NCI-H2029 (cell line): ENCODE results near the gene FIZ1.
"Not testable (repeated sequence)": the region's sequence is repeated elsewhere in the genome, so short reads cannot be mapped to it uniquely, and the experiment has no call there.

Experiments used
- DNase-seq: peaks from one replicate; lab custom pipeline; 2025; lab: John Stamatoyannopoulos, UW

Gene FIZ1

DNA sequence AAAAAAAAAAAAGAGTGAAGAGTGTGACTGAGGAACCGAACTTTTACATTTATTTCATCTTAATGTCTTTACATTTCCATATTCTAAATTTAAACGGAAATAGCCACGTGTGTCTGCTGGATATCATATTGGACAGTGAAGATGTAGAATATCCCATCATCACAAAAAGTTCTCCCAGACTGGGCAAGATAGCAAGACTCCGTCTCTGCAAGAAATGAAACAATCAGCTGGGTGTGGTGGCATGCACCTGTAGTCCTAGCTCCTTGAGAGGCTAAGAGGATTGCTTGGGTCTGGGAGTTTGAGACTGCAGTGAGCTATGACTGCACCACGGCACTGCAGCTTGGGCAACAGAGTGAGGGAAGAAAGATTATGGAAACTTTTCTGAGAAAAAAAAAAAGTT is 22.6 kb downstream of the FIZ1 start:
- DNase-seq = no peak

DNA sequence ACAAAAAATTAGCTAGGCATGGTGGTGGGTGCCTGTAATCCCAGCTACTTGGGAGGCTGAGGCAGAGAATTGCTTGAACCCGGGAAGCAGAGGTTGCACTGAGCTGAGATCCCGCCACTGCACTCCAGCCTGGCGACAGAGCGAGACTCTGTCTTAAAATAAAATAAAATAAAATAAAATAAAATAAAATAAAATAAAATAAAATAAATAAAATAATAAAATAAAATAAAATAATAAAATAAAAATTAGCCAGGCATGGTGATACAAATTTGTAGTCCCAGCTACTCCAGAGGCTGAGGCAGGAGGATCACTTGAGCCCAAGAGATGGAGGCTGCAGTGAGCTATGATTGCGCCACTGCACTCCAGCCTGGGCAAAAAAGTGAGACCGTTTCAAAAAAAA is 25.4 kb downstream of the FIZ1 start:
- DNase-seq = not testable (repeated sequence)

DNA sequence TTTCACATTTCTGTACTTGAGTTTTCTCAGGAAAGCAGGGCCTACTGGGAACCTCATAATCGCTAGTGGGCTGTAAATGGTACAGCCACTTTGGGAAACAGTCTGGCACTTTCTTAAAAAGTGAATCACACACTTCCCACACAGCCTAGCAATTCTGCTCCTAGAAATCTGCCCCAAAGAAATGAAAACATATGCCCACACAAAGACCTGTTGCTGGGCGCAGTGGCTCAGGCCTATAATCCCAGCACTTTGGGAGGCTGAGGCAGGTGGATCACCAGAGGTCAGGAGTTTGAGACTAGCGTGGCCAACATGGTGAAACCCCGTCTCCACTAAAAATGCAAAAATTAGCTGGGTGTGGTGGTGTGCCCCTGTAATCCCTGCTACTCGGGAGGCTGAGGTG is 29.8 kb downstream of the FIZ1 start:
- not testable (repeated sequence) for DNase-seq

DNA sequence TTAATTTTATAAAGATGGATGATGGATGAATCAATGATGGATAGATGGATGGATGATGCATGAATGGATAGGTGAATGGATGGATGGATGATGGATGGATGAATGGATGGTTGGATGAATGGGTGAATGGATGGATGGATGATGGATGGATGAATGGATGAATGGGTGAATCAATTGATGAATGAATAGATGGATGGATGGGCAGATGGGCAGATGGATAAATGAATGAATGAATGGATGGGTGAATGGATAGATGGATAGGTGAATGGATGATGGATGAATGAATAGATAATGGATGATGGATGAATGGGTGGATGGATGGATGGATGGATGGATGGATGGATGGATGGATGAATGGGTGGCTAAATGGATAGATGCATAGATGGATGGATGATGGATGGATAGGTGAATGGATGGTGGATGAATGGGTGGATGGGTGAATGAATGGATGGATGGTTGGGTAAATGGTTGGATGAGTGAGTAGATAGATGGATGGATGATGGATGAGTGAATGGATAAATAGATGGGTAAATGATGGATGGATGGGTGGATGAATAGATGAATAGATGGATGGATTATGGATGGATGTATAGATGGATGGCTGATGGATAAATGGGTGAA is 31.5 kb downstream of the FIZ1 start:
- no peak for DNase-seq

DNA sequence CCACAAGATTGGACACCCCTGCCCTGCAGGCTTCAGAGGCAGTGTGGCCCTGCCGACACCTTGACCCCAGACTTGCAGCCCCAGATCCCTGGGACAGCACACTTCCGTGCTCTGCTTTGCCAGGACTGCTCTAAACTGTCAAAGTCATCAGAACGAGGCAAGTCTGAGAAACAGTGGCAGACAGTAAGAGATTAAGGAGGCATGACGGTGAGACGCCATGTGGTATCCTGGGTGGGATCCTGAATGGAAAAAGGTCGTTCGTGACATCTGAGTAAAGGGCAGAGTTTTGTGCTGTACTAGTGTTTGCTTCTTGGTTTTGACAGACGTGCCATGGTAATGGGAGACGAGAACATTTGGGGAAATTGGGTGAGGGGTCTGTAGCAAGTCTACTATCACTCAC is 32.5 kb downstream of the FIZ1 start:
- DNase-seq = no peak

DNA sequence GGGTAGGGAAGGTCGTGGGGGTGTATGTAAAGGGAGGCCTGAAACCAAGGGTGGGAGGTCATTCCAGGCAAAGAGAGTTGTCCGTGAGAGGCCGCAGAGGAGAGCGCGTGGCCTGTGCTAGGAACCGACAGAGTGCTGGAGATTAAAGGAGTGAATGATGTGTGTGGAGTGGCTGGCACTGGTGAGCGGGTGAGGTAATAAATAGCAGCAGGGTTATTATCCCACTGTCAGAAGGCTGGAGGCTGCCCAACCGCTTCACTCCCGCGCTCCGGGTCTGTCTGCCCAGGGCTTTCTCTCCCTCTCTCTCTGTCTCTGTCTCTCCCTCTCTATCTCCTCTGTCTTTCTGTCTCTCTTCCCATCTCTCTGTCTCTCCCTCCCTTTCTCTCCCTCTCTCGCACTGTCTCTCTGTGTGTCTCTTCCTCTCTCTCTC is 36.0 kb downstream of the FIZ1 start:
- peak; percentile 24 for DNase-seq

DNA sequence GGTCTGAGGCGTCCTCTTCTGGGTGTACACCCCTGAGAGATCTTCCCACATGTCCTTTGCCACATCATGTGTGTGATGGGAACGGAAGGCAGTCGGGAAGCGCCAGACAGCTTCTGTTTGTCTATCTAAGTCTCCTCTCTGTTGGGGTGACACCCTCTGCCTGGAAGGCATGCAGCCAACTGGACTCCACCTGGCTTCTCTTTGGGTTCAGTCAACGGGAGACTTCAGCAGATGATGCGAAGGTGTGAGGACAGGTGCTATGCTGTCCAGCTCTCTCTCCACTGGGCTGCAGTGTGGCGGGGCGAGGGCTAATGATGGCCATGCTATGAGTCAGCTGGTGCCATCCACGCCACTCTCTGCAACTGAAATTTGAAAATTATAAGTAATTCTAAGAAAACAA is 39.6 kb downstream of the FIZ1 start:
- no peak for DNase-seq

DNA sequence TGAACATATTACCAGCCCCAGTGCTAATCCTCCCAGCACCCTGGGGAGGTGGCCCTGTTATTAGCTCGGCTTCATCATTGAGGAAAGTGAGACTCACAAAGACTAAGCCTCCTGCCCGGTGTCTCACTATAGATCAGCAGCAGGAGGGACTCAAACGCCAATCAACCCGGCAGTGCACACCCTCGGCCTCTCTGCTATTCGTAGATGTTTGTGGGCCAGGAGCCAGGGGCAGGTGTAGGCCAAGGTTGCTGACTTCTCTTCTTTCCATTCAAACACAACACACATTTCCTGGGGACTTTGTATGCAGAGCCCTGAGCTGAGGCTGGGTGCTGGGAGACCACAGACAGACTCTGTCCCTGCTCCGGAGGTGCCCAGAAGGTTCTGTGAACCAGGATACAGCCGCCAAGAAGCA is 44.6 kb downstream of the FIZ1 start:
- DNase-seq = peak; percentile 56

DNA sequence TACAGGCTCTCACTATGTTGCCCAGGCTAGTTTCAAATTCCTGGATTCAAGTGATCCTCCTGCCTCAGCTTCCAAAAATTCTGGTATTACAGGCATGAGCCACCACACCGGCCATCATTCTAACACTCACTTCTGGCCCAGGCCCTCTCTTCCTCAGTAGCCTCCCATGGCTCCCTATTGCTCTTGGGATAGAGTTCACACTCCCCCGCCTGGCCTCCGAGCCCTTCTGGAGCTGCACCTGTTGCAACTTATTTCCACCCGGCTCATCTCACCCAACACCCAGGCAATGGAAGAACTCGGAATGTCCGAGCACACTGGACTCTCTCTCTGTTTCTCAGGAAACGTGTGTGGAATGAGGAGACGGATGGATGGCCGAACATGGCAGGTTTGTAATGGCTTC is 45.0 kb downstream of the FIZ1 start:
- no peak for DNase-seq

DNA sequence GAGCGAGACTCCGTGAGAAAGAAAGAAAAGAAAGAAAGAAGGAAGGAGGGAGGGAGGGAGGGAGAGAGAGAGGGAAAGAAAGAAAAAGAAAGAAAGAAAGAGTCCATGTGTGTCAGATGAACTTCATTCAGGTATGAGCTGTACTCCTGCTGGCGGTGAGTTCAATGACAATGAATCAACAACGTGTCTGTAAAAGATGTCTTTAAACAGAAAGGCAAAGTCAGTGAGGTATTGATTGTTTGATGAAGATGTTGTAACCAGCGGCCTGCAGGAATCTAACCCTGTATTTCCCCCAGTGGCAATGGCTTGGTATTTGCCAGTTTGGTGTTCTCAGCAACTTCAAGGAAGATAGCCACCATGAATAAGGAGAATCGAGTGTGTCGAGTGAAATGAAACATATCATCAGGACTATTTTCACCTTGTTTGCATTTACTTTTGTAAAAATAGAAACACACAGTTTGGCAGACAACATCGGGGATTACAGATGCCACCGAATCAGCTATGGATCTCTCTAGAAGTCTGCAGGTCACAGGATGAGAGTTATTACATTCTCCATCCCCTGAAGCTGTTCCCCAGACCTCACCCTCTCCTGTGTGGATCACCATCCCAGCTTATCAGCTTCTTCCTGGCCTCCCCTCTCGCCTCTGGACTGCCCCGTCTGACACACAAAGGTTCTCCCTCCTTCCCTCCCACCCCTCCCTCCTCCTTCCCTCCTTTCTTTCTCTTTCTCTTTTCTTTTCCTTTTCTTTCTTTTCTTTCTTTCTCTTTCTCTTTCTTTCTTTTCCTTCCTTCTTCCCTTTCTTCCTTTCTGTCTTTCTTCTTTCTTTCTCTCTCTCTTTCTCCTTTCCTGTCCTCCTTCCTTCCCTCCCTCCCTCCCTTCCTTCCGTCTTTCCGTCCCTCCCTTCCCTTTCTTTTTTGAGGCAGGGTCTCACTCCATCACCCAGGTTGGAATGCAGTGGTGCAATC is 45.8 kb downstream of the FIZ1 start:
- DNase-seq = no peak

DNA sequence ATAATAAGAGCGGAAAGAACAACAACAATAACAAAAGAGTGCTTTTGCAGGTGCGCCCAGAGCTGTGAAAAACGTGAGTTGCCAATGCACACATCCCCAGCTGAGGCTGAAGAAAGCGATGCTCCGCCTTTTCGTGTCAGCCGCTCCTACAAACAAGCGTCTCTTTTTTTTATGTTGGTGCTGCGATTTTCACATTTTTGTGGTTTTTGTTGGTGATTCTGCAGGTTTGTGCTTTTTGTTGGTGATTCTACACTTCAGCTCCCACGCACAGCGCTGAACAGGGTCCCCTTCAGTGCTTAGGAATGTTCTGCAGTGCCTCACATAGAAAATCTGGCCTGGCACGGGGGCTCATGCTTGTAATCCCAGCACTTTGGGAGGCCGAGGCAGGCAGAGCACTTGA is 46.7 kb downstream of the FIZ1 start:
- no peak for DNase-seq

DNA sequence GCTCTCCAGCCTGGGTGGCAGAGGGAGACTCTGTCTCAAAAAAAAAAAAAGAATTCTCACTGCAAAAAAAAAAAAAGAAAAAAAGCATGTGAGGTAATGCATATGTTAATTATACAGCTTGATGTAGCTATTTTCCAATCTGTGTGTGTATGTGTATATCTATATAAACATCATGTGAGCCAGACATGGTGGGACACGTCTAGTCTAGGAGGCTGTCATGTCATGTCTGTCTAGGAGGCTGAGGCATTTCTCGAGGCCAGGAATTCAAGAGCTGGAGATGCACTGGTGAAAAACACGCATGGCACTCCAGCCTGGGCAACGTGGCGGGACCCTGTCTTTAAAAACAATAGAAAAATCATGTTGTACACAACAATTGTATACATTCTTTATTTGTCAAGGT is 47.1 kb downstream of the FIZ1 start:
- DNase-seq = no peak

DNA sequence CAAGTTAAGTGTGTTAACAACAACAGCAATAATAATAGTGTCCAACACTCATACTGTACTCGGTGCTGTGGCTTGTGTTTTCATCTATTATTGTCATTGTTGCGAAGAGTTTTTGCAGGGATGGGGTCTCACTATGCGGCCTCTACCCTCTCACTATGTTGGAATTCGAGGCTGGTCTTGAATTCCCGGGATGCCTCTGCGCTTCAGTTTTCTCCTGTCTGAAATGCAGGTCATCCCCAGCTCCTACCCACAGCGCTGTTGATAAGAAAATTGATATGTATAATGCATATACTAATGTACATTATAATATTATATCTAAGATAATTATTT is 49.0 kb downstream of the FIZ1 start:
- DNase-seq = no peak

DNA sequence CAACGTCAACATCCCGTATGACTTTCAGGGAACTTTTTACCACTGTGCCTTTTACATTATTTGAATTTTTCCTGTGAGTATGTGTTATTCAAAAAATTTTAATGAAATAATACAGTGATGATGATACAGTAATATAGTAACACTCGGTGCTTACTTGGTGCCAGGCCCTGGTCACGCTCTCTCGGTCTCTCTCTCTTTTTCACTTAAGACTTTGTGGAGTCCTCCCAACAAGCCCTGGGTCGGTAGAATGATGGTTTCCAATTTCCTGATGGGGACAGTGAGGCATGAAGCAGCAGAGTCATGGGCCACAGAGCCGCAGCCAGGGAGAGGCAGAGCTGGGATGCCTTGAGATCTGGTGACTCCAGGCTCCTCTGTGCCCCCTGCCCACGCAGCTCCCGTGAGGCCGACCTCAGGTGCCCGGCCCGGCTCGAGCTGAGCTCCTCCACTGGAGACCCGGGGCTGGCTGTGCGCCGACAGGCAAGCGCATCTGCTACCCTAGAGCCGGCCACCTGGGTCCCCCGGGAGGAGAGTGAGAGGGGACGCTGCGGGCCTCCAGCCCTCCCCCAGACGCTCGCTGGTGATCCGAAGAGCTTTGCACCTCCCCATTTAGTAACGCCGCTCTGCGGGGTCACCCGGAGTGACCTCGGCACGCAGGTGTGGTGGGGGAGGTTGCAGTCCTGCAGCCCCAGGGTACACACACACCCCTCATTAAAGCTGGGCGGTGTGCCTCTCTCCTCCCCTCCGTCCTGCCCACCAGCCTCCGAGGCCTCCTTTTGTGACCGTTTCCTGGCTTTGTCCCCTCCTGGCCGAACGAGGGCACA is 49.6 kb downstream of the FIZ1 start:
- no peak for DNase-seq

DNA sequence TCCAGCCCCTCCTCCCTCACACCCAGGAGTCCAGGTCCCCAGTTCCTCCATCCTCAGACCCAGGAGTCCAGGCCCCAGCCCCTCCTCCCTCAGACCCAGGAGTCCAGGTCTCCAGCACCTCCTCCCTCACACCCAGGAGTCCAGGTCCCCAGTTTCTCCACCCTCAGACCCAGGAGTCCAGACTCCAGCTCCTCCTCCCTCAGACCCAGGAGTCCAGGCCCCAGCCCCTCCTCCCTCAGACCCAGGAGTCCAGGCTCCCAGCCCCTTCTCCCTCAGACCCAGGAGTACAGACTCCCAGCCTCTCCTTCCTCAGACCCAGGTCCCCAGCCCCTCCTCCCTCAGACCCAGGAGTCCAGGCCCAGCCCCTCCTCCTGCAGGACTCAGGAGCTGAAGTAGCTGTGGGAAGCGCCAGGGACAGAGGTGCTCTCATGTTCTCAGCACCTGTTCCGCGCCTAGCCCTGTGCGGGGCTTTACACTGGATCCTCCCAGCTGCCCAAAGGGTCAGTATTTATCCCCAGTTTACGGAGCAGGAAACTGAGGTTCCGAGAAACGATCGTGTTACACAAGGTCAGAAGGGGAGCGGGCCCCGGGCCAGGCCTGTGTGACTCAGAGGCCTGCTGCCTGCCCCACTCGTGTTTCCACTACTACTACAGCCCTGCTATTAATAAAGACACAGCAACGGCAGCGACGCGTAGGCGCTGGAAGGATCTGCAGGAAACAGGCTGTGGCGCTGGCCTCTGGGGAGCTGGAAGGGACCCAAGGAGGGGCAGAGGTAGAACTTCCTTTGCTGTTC is 52.3 kb downstream of the FIZ1 start:
- peak; percentile 34 for DNase-seq

DNA sequence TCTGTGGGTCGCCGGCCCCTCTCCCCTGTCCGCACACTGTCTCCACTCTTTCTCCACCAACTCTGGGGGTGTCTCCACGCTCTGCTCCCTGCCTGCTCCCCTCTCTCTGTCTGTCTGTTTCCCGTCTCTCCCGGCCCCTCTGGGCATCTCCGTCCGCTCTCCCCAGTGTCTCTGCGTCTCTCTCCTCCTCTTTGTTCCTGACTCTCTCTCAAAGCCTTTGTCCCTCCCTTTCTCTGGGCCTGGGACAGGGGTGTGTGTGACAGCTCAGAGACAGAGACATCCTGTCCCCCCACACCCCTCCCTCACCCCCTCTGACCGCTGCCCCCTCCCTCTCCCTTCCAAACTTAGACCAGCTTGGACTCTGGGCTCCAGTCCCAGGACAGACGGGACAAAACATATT is 53.3 kb downstream of the FIZ1 start:
- DNase-seq = no peak

DNA sequence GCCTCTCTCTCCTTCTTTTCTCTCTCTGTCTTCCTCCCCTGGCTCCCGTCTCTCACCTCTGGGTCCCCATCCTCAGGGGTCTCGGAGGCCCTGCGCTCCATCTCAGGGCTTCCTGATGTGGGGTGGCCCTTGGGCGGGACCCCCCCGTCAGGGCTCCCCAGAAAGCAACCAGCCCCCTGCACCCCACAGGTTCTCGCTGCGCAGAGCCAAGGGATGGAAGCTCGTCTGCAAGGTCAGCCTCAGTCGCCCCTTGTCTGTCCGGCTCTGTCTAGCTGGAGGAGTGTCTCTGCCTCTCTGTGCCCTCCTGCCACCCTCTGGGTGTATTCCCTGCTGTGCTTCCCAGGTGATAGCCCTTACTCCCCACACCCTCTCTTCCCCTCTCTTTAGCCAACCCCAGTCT is 53.9 kb downstream of the FIZ1 start, which contains the start of gene SBK3:
Gene SBK3 (minus strand): TSS at position 101 of the 400 bp plus-strand sequence. CDS start 0 bp downstream, at position 101.
- no peak for DNase-seq

DNA sequence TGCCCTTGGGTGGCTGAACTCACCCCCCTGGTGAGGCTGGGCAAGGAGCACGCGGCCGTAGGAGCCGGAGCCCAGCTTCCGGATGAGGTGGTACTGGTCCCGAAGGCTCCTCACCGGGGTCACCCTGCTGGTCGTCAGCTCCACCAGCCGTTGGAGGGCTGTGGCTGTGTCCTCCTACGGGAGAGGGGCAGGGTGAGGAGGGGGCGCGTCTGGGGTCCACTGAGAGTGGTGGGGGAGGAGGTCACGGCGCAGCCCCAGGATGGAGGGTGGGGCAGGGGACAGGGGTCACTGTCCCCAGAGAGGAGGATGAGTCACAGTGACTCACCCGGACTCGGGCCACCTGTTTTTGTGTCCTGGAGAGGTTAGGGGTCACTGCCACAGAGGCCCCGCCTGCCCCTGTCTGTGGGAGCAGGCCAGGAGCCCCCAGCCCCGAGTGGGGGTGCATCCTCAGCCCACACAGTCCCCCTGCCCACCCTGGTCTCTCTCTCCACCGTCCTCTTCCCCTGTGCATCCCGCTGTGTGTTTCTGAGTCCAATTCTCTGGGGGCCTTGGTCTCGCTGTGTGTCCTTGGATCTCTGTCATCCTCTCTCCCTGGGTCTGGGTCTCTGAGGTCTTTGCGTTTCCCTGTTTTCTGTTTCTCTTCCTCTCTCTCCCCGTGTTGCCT is 54.4 kb downstream of the FIZ1 start:
- DNase-seq = no peak

DNA sequence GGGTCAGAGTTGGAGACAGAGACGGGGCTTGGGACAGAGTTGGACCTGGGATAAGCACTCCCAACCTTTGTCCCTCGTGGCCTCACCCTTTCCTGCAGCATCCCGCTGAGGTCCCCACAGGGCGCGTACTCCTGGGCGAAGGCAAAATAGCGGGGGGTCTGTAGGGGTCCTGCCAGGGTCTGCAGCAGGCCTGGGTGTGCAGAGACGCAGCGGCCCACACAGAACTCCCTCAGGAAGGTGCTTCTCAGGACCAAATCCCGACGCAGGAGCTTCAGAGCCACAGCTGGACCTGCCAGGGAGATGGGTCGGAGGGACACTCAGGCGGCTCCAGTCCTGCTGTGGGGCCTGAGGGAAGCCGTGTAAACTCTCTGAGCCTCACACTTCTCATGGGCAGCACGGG is 55.3 kb downstream of the FIZ1 start:
- no peak for DNase-seq

DNA sequence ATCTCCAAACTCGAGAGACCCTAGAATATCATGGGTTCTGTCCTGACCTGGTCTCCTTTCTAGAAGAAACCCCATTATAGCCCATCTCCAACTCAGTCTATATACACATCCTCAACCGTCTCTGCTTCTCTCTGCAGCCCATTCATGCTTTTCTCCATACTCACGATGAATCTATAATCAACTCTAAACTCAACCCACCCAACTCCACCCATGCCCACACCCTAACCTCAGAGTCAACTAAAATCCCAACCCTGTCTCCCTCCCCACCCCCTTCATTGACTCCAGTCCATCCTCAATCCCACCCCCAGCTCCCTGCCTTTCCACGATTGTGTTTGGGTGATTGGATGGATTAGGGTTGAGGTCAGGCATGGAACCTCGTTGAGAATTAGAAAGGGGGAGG is 55.8 kb downstream of the FIZ1 start:
- no peak for DNase-seq

DNA sequence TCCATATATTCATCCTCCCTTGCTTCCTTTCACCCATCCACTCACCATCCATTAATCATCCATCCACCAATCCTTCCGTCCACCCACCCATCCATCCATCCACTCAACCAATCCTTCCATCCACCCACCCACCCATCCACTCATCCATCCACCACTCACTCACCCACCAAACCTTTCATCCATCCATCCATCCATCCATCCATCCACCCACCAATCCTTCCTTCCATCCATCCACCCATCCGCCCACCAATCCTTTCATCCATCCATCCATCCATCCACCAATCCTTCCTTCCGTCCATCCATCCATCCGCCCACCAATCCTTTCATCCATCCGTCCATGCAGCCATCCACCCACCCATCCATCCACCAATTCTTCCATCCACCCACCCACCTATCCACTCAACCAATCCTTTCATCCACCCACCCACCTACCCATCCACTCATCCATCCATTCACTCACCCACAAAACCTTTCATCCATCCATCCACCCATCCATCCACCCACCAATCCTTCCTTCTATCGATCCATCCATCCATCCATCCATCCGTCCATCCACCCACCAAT is 56.9 kb downstream of the FIZ1 start:
- no peak for DNase-seq
